Endothelial cell of umbilical vein (primary cell): Measurements from ENCODE around the gene NR5A1.

Source experiments
- CTCF ChIP-seq, 2 donors: IDR thresholded peaks; 1 replicate in 1 of 2; 2 replicates in 1 of 2; pipeline ENCODE4 v1.5.1; 2011; ENCODE audit warnings: low read length in 2 of 2, mild to moderate bottlenecking in 2 of 2, moderate library complexity in 2 of 2, control low read depth in 1 of 2, inconsistent platforms in 1 of 2, low read depth in 1 of 2; ENCODE audit not compliant: insufficient read depth in 1 of 2; ENCODE audit errors: extremely low read depth in 1 of 2
- MYC ChIP-seq: IDR thresholded peaks from one replicate; pipeline ENCODE4 v1.6.1; 2011; ENCODE audit warnings: mild to moderate bottlenecking, low read depth, low read length

- TF ChIP-seq MYC: no peak
- TF ChIP-seq CTCF (IDR thresholded peaks at IDR 0.05; ENCODE audit: extremely low read depth in 1 of 2, insufficient read depth in 1 of 2, low read depth in 1 of 2, low read length in 2 of 2): no peak
These were observed 33.9 kb downstream of the NR5A1 start for GRCh38 chr9:124473310-124473709.
